ENCODE data around the gene ASB14.
A peak's percentile ranks its signal among the peaks of the same experiment; 100 is the strongest.
"Not testable (repeated sequence)": the region's sequence is repeated elsewhere in the genome, so short reads cannot be mapped to it uniquely, and the experiment has no call there.

ASB14 gene

DNA sequence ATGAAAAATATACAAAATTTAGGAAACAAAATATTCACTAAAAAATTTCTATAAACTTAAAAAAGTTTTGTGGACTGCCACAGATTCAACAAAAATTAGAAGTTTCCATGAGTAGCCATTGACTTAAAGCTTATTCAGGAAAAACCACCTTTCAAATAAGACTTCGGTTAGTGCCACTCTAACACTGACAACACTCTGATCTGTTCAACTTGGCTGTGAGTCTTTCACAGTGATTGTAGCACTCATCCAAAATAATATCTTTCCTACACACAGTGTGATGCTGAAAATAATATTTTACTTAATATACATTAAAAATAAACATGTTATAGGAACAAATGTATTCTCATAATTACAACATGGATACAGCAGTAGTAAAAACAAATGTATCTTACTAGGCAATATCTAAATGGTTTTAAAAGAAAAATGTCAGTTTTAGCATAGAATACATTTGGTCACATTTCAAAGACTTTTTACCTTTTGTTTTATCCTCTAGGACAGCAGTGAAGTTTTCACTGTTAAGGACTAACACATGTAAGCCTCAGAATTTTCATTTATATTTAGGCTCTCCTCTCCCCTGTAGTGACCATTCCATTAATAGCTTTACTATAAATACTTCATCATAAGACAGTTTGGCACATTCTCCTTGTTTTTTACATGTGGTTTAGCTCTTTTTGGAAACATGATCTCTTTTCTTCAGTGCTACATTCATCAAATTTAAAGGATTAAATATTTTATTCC, at the start of gene ASB14:
Gene ASB14, minus strand, starts transcription at position 527 of the 738 bp plus-strand sequence. CDS start 652 bp downstream, outside the sequence.
- no peak for DNase-seq

DNA sequence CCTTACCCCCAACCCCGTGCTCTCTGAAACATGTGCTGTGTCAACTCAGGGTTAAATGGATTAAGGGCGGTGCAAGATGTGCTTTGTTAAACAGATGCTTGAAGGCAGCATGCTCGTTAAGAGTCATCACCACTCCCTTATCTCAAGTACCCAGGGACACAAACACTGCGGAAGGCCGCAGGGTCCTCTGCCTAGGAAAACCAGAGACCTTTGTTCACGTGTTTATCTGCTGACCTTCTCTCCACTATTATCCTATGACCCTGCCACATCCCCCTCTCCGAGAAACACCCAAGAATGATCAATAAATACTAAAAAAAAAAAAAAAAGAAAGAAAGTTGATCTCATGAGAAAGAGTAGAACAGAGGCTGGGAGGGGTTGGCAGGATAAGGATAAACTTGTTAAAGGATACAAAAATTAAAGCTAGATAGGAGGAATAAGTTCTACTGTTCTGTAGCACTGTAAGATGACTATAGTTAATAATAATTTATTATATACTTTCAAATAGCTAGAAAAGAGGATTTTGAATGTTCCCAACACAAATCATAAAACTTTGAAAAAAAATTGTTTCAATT, 46.7 kb upstream of the ASB14 start:
- DNase-seq = peak; percentile 52

DNA sequence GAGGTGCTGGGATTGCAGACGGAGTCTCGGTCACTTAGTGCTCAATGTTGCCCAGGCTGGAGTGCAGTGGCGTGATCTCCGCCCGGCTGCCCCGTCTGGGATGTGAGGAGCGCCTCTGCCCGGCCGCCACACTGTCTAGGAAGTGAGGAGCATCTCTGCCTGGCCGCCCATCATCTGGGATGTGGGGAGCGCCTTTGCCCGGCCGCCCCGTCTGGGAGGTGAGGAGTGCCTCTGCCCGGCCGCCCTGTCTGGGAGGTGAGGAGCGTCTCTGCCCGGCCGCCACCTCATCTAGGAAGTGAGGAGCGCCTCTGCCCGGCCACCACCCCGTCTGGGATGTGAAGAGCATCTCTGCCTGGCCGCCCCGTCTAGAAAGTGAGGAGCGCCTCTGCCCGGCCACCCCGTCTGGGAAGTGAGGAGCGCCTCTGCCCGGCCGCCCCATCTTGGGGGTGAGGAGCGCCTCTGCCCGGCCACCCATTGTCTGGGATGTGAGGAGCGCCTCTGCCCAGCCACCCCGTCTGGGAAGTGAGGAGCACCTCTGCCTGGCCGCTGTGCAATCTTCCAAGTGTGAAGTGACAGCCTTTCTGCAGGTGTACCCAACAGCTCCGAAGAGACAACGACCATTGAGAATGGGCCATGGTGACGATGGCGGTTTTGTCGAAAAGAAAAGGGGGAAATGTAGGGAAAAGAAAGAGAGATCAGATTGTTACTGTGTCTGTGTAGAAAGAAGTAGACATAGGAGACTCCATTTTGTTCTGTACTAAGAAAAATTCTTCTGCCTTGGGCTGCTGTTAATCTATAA, 46.0 kb upstream of the ASB14 start:
- DNase-seq = not testable (repeated sequence)

DNA sequence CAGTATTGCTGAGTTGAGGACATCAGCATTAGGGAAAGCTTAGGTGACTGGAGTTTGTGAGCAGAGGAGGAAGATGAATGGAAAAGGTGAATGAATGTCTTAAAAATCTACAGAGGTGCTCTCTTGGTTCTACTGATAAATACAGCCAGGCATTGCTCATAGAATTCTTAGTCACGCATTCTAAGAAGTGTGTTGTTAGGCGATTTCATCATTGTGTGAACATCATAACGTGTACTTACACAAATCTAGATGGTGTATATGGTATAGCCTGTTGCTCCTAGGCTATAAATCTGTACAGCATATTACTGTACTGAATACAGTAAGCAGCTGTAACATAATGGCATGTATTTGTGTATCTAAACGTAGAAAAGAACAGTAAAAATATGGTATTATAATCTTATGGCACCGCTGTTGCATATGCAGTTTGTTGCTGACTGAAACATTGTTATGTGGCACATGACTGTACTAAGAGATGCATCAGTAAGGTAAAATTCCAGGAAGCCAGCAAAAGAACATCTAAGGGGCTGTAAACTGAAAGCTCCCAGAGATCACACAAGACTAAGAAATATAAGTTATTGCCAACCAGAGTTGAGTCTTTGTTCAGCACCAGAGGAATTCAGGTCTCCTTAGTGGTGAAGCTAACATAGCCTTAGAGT, 42.9 kb upstream of the ASB14 start:
- no peak for DNase-seq

DNA sequence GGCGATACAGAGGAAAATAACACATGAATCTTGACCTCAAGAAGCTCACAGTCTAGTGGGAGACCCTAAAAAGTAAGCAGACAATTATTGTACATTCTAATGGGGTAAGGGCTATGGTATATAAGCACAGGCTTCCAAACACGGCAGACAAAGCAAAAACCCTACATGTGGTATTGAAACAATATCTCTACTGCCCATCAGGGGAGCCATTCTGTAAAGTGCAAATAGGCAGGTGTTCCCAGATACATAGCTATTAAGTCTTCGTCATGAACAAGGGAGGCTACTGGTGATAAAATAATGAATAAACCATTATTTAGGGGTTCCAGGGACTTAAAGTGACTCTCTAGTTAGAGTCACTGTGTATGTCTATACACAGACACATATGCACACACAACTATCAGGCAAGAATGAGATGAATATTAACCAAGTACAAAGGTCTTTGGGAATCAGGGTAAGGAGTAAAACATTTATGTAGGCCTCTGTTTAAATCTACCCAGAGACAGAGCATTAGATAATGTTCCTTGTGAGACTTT, 38.7 kb upstream of the ASB14 start:
- no peak for DNase-seq

DNA sequence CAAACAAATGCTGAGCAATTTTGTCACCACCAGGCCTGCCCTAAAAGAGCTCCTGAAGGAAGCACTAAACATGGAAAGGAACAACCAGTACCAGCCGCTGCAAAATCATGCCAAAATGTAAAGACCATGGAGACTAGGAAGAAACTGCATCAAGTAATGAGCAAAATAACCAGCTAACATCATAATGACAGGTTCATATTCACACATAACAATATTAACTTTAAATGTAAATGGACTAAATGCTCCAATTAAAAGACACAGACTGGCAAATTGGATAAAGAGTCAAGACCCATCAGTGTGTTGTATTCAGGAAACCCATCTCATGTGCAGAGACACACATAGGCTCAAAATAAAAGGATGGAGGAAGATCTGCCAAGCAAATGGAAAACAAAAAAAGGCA, 34.0 kb upstream of the ASB14 start:
- not testable (repeated sequence) for DNase-seq

DNA sequence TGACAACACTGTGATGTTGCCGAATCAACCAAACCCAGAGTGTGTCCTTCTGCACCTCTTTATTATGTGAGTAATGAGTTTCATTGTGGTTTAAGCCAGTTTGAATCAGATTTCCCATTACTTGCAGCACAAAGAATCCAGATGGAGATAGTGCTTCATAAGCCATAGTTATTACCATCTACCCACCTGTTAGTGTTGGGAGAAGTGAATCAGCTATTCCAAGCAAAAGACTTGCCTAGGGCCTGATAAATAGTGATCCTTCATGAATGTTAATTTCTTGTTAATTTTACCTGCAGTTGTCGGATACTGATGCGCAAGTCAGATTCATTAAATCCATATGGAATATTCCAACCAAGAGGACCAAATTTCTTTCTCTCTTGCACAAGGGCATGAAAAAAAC, 21.7 kb upstream of the ASB14 start:
- no peak for DNase-seq

DNA sequence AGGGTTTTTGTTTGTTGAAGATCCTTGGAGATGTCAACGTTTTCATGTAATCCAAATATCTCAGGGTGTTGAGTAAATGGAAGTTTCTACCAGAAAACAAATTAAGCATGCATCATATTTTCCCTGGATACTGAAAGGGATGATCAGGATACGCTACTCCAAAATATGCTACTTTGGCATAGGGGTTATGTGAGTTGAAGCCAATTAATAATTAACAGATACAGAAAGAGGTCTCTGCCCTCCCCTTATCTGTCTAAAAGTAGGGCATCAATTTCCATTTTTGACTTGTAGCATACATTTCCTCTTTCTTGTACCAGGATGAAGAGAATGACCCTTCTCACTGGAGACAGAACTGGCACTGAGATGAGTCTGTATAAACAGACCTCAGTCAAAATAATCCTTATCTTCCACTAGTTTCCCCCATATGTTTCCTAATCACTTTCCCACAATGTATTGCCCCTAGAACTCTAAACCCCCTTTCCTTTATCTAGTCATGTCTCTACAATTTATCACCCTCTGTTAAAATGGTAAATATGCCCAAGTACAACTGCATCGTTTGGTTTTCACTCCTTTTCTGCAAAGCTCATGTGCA, 17.4 kb upstream of the ASB14 start:
- peak; percentile 19 for DNase-seq

DNA sequence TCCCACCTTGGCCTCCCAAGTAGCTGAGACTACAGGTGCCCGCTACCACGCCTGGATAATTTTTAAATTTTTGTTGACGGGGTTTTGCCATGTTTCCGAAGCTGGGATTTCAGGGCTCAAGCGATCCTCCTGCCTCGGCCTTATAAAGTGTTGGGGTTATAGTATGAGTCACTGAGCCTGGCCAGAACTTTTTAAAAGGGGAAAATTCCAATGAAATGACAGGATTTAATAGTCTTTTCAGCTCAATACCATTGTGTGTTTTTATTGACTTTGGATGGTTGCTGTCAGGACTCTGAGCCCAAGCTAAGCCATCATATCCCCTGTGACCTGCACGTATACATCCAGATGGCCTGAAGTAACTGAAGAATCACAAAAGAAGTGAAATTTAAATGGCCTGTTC, 11.0 kb upstream of the ASB14 start:
- DNase-seq = not testable (repeated sequence)

DNA sequence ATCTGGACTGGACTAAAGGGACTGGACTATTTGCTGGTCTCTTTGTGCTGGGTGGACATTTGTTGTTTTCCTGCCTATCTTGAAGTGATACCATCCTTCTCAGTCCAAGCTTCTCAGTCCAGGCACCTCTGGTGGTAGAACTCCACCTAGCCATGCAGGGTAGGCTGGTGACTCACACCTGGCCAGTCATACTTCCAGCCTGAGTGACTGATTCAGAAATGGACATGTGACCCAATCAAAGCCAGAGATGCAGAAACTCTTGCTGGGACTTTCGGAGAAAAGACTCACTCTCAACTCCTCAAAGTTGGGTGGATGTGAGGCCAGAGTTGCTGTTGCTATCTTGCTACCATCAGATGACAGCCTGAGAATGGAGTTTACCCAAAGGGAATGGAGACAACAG, 5.6 kb upstream of the ASB14 start:
- DNase-seq = no peak

DNA sequence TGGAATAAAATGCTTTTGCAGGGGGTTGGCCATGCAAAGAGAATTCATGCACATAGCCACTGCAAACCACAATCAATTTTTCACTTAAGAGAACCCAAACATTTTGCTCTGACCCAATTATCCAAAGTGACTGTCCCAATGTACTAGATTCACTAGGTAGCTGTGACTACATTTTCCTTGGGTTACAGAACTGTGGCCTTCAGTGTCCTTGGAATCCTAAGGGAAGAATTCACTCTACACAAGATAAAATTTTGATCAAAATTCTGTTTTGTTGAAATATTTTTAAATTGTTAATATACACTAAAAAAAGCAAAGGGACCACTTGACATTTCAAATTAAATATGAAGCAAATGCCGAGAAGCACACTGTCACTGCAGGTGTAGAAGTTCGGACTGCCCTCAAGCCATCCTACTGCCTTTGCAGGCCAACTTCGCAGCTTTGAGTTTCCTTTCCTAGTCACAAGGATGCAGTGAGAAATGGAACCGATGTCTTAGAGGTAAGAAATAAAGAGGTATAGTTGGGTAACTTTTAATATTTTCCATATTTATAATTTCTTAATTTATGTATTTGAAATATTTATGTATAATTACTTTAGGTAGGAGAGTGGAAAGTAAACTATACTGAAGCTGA, 527 bp upstream of the ASB14 start:
- DNase-seq = no peak

DNA sequence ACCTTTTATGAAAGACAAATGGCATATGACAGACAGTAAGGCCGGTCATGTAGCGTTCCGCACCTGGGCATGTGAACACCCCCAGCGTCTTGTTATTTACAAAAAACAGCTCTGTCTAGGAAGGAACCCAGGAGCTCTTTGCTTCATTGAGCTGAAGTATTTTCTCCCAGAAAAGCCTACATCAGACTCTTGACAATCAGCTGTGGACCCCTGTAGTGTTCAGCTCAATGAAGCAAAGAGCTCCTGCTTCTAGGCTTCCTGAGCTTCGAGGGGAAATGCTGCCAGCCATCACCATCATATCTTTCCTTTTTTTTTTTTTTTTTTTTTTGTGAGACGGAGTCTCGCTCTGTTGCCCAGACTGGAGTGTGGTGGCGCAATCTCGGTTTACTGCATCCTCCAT, 4.1 kb downstream of the ASB14 start:
- no peak for DNase-seq

DNA sequence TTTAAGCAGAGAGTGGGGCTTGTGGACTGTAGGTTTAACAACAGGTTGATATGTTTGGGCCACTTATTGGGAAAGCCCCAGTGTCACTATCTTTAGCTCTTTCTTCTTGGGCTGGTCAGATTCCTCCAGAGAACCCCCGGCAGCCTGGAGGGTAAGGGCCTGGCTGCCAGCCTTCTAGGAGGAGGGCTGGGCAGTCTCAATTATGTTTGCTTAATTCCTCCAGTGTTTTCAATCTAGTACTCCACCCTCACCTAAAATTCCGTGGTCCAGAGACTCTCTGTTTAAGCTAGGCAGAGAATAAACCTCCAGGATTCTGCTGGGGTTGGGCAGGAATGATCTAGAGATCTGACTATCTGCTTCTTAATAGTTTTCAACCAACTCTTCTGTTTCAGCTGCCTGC, 5.3 kb downstream of the ASB14 start:
- DNase-seq = no peak

DNA sequence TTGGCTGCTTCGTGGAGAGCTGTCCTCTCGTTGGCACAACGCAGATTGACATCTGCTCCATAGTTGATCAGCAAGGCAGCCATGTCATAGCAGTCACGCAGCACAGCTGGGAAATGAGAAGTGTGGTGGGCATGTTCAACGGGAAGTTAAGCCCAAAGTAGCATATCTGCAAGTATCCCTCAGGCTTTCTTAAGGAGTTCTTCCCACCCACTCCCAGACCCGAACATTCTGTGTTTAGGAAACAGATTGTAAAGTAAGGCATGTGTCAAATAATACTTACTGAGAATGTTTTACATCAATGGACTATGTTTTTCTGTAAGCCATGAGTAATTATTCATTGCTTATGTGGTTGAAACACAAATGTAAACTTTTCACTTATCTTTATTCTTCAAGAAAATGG, 9.2 kb downstream of the ASB14 start:
- no peak for DNase-seq

DNA sequence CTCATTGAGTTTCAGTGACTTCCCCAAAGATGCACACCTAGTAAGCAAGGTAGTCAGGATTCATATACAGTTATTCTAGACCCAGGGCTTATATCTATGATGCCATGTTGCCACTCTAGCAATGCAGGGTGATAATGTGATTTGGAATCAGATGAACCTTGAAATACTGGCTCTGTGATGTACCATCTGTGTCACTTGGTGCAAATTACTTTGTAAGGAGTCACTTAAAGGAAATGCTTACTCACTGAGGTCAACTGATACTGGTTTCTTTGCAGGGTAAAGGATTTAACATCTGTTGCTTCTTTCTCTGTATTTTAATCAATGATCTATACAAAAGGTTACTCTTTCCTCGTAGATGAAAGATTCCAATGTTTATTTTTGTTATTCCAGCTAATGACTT, 10.8 kb downstream of the ASB14 start:
- peak; percentile 6 for DNase-seq

DNA sequence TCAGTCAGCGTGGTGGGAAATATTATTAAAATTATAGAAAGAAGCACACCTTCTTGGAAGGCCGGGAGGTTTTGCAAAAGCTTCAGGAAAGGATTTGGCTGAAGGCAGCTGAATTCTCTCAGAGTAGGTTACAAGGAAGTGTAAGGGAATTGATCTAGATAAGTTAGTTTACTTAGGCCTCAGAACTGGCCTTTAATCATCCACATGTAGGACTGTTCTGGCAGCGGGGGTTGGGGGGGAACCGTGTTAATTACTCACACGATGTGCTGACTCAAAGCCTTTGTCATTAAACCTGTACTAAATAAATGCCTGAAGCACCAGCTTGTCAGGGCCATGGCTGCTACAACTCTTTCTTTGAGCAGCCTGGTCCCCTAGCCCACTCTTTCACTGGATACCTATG, 12.8 kb downstream of the ASB14 start:
- DNase-seq = no peak

DNA sequence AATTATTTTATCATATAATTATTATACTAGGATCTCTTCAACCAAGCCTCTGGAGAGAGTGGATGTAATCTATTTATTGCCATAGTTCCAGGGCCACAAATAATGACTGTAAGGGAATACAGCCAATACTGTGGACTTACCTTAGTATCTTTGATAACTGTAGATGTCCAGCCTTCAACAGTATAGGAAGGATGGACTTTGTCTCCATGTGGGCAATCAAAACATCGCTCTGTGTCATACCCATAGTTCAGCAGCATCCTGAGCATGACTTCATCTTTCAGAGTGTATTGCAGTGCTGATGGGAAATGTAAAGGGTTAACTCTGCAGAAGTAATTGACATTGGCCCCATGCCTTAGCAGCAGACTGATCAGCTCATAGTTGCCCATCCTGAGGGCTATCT, 14.2 kb downstream of the ASB14 start:
- no peak for DNase-seq

DNA sequence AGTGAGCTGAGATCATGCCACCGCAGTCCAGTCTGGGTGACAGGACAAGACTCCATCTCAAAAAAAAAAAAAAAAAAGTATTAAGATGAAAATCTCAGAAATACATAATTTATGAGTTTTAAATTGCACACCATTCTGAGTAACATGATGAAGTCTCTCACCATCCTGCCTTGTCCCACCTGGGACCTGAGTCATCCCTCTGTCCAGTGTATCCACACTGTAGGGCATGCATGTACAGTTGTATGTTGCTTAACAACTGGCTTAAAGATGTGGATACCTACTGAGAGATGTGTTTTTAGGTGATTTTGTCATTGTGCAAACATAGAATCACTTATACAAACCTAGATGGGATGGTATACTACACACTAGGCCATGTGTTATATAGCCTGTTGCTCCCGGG, 17.1 kb downstream of the ASB14 start:
- no peak for DNase-seq

DNA sequence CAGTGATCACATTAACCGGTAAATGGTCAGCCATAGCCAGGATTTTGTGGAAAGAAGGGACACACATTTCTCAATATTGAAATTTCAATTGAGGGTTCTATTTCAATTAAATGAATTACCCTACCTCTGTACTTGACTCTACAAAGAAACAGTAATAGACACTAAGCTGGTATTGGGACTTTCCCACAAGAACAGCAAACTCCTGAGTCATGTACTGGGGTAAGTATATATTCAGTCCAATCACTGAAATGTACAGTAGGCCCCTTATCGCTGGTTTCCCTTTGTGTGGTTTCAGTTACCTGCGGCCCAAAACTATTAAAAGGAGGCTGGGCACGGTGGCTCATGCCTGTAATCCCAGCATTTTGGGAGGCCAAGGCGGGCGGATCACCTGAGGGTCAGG, 17.6 kb downstream of the ASB14 start:
- DNase-seq = no peak

DNA sequence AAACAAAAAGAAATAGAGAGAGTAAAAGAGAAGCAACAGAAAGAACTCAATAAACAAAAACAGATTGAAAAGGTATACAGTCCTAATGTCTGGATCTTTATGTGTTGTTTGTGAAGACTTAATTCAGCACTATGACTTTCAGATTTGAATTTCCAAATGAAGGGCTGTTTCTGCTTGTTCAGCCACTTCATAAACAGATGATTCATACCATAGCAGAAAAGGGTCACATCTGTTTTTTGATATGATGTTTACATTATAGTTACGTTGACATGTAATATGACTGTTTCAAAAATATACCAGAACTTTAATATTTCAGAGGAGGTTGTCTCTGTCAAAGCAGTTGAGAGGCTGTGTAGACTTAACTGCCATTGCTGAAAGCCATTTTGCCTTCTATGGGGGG, 24.1 kb downstream of the ASB14 start:
- DNase-seq = no peak

DNA sequence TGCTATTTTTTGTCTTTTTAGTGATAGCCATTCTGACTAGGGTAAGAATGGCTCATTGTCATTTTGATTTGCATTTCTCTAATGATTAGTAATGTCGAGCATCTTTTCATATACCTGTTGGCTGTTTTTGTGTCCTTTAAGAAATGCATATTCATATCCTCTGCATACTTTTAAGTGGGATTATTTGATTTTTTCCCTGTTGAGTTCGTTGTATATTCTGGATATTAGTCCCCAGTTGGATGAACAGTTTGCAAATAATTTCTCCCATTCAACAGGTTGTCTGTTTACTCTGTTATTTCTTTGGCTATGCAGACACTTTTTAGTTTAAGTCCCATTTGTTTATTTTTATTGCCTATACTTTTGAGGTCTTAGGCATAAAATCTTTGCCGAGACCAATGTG, 30.6 kb downstream of the ASB14 start:
- no peak for DNase-seq

DNA sequence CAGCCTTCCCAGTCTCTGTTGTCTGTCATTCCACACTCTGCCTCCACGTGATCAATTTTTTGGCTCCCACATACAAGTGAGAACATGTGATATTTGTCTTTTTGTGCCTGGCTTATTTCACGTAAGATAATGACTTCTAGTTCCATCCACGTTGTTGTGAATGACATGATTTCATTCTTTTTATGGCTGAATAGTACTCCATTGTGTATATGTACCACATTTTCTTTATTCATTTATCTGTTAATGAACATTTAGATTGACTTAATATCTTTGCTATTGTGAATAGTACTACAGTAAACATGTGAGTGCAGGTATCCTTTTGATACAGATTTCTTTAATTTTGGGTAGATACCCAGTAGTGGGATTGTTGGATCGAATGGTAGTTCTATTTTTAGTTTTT, 31.4 kb downstream of the ASB14 start:
- DNase-seq = no peak

All from hematopoietic multipotent progenitor cell treated with erythropoietin and hydrocortisone succinate and interleukin-3 and kit ligand, for 8 days (in vitro differentiated cells).